ENCODE data around the gene NSMF. TPM values are rescaled to one million over a fixed set of nuclear protein-coding genes. Genes with fewer than 3 reads are reported as not detected.
"Not testable (repeated sequence)": the region's sequence is repeated elsewhere in the genome, so short reads cannot be mapped to it uniquely, and the experiment has no call there.

Gene NSMF
- total RNA-seq, 2 experiments from 2014 or later = 74.1 to 74.6 TPM

GRCh38 chr9:137458194-137459151 lies 661 bp downstream of the NSMF start:
- Mint-ChIP-seq H3K27me3 (no peaks in the 10 kb centered on the region), H3K27ac (no peak overlapping the region), H3K4me1 (peaks cover 17% of the 10 kb centered on the region), H3K36me3 (peaks cover 22% of the 10 kb centered on the region), H3K9me3 (no peaks in the 10 kb centered on the region), H3K4me3 (peak overlapping the region; percentile 65)
- DNase-seq = no peak

GRCh38 chr9:137457406-137458193 lies 1.5 kb downstream of the NSMF start:
- Mint-ChIP-seq H3K4me1 (peaks cover 13% of the 10 kb centered on the region), H3K4me3 (peak overlapping the region; percentile 56), H3K36me3 (peaks cover 27% of the 10 kb centered on the region), H3K27ac (no peak overlapping the region), H3K27me3 (no peaks in the 10 kb centered on the region), H3K9me3 (no peaks in the 10 kb centered on the region)
- no peak for DNase-seq

GRCh38 chr9:137456864-137457405 lies 2.2 kb downstream of the NSMF start:
- Mint-ChIP-seq H3K9me3 (no peaks in the 10 kb centered on the region), H3K4me3 (no peak overlapping the region), H3K27ac (no peak overlapping the region), H3K36me3 (peaks cover 34% of the 10 kb centered on the region), H3K27me3 (no peaks in the 10 kb centered on the region), H3K4me1 (peaks cover 12% of the 10 kb centered on the region)
- DNase-seq = no peak

GRCh38 chr9:137456061-137456863 lies 2.9 kb downstream of the NSMF start:
- H3K9me3 Mint-ChIP-seq = no peaks in the 10 kb centered on the region
- H3K4me1 Mint-ChIP-seq = peaks cover 12% of the 10 kb centered on the region
- no peak overlapping the region for H3K27ac Mint-ChIP-seq
- peaks cover 38% of the 10 kb centered on the region for H3K36me3 Mint-ChIP-seq
- no peak for DNase-seq
- H3K4me3 Mint-ChIP-seq = no peak overlapping the region
- H3K27me3 Mint-ChIP-seq = no peaks in the 10 kb centered on the region

- Mint-ChIP-seq H3K4me1 (peaks cover 16% of the 10 kb centered on the region), H3K9me3 (peaks cover 3% of the 10 kb centered on the region), H3K27me3 (no peaks in the 10 kb centered on the region), H3K36me3 (peaks cover 43% of the 10 kb centered on the region), H3K27ac (no peak overlapping the region), H3K4me3 (no peak overlapping the region)
- DNase-seq = no peak
These were observed 3.7 kb downstream of the NSMF start for GRCh38 chr9:137455359-137455991.

- no peak overlapping the region for H3K4me3 Mint-ChIP-seq
- H3K27ac Mint-ChIP-seq = peak overlapping the region; percentile 12
- H3K9me3 Mint-ChIP-seq = peaks cover 5% of the 10 kb centered on the region
- no peak for DNase-seq
- H3K27me3 Mint-ChIP-seq = no peaks in the 10 kb centered on the region
- H3K36me3 Mint-ChIP-seq = peaks cover 46% of the 10 kb centered on the region
- H3K4me1 Mint-ChIP-seq = peaks cover 18% of the 10 kb centered on the region
These were observed 4.4 kb downstream of the NSMF start for GRCh38 chr9:137454597-137455358.

- no peak for DNase-seq
- no peak overlapping the region for H3K4me3 Mint-ChIP-seq
- no peaks in the 10 kb centered on the region for H3K27me3 Mint-ChIP-seq
- peaks cover 5% of the 10 kb centered on the region for H3K9me3 Mint-ChIP-seq
- H3K36me3 Mint-ChIP-seq = peaks cover 50% of the 10 kb centered on the region
- peak overlapping the region; percentile 12 for H3K27ac Mint-ChIP-seq
- H3K4me1 Mint-ChIP-seq = peaks cover 17% of the 10 kb centered on the region
These were observed 5.0 kb downstream of the NSMF start for GRCh38 chr9:137454145-137454596.

GRCh38 chr9:137453643-137454081 lies 5.5 kb downstream of the NSMF start:
- Mint-ChIP-seq H3K4me3 (no peak overlapping the region), H3K27me3 (no peaks in the 10 kb centered on the region), H3K9me3 (peaks cover 5% of the 10 kb centered on the region), H3K27ac (no peak overlapping the region), H3K36me3 (peaks cover 50% of the 10 kb centered on the region), H3K4me1 (peaks cover 17% of the 10 kb centered on the region)
- DNase-seq = peak; percentile 48

GRCh38 chr9:137452761-137453642 lies 6.1 kb downstream of the NSMF start:
- Mint-ChIP-seq H3K27ac (no peak overlapping the region), H3K4me1 (peaks cover 17% of the 10 kb centered on the region), H3K27me3 (no peaks in the 10 kb centered on the region)

GRCh38 chr9:137452006-137452760 lies 7.0 kb downstream of the NSMF start:
- H3K36me3 Mint-ChIP-seq = peaks cover 53% of the 10 kb centered on the region
- H3K9me3 Mint-ChIP-seq = peaks cover 5% of the 10 kb centered on the region
- peak; percentile 0 for DNase-seq
- H3K27ac Mint-ChIP-seq = peak overlapping the region; percentile 60
- peak overlapping the region; percentile 10 for H3K4me3 Mint-ChIP-seq
- no peaks in the 10 kb centered on the region for H3K27me3 Mint-ChIP-seq
- H3K4me1 Mint-ChIP-seq = peaks cover 17% of the 10 kb centered on the region

More at GRCh38 chr9:137452761-137453642, 6.1 kb downstream of the NSMF start:
- DNase-seq = no peak
- Mint-ChIP-seq H3K4me3 (no peak overlapping the region), H3K36me3 (peaks cover 53% of the 10 kb centered on the region), H3K9me3 (peaks cover 5% of the 10 kb centered on the region)

GRCh38 chr9:137451264-137452005 lies 7.7 kb downstream of the NSMF start:
- DNase-seq, H3K27me3 Mint-ChIP-seq, H3K4me3 Mint-ChIP-seq, H3K9me3 Mint-ChIP-seq: not testable (repeated sequence)
- Mint-ChIP-seq H3K27ac (peak overlapping the region; percentile 76), H3K4me1 (peaks cover 17% of the 10 kb centered on the region), H3K36me3 (peaks cover 49% of the 10 kb centered on the region)

Data from activated naive CD8-positive, alpha-beta T cell treated with anti-CD3 and anti-CD28 coated beads for 36 hours (primary cell).